GM19455 (cell line): ENCODE data around the gene SLC22A23.

ENCODE experiments used
- ATAC-seq: cut with Tn5 transposase; IDR thresholded peaks from one replicate; pipeline ENCODE4 v1.9.1; 2021; ENCODE audit not compliant: unreplicated experiment

Gene SLC22A23

GRCh38 chr6:3446184-3446583, 10.7 kb downstream of the SLC22A23 start:
- no peak for ATAC-seq

- ATAC-seq, result no peak
Observed at GRCh38 chr6:3444276-3445088, 12.4 kb downstream of the SLC22A23 start.

GRCh38 chr6:3443221-3443515, 13.7 kb downstream of the SLC22A23 start:
- no peak for ATAC-seq

- ATAC-seq, result no peak
Observed at GRCh38 chr6:3442431-3443220, 14.2 kb downstream of the SLC22A23 start.

- no peak for ATAC-seq
Observed at GRCh38 chr6:3440911-3441310, 15.9 kb downstream of the SLC22A23 start.

- no peak for ATAC-seq
Observed at GRCh38 chr6:3439961-3440360, 16.9 kb downstream of the SLC22A23 start.

GRCh38 chr6:3438190-3439167, 18.4 kb downstream of the SLC22A23 start:
- ATAC-seq, result no peak

- ATAC-seq, result no peak
Observed at GRCh38 chr6:3433005-3433404, 23.8 kb downstream of the SLC22A23 start.

- ATAC-seq, result no peak
Observed at GRCh38 chr6:3432416-3432815, 24.4 kb downstream of the SLC22A23 start.

- ATAC-seq, result no peak
Observed at GRCh38 chr6:3431994-3432393, 24.9 kb downstream of the SLC22A23 start.

- no peak for ATAC-seq
Observed at GRCh38 chr6:3429211-3429610, 27.6 kb downstream of the SLC22A23 start.

- ATAC-seq, result no peak
Observed at GRCh38 chr6:3428700-3429099, 28.1 kb downstream of the SLC22A23 start.

- ATAC-seq, result no peak
Observed at GRCh38 chr6:3428247-3428646, 28.6 kb downstream of the SLC22A23 start.

GRCh38 chr6:3427687-3428085, 29.2 kb downstream of the SLC22A23 start:
- ATAC-seq, result no peak

- no peak for ATAC-seq
Observed at GRCh38 chr6:3426927-3427686, 29.7 kb downstream of the SLC22A23 start.

- no peak for ATAC-seq
Observed at GRCh38 chr6:3426091-3426926, 30.5 kb downstream of the SLC22A23 start.

- no peak for ATAC-seq
Observed at GRCh38 chr6:3425574-3425973, 31.3 kb downstream of the SLC22A23 start.

- no peak for ATAC-seq
Observed at GRCh38 chr6:3424185-3424927, 32.5 kb downstream of the SLC22A23 start.
